Prostate gland (tissue), 2 donors: Measurements from ENCODE around the gene PAFAH1B1. TPM values are rescaled to one million over a fixed set of nuclear protein-coding genes. Genes with fewer than 3 reads are reported as not detected.
"Not testable (repeated sequence)": the region's sequence is repeated elsewhere in the genome, so short reads cannot be mapped to it uniquely, and the experiment has no call there.

ENCODE experiments used
- DNase-seq: peaks from one replicate; pipeline ENCODE4 v3.0.0-alpha.2; 2019; ENCODE audit warnings: low spot score
- H3K27ac ChIP-seq, 2 donors: fragments of 200-600 bp; sonication (generic); 2 replicates each; pipeline ENCODE4 v1.5.1; 2017 to 2019
- H3K27me3 ChIP-seq: fragments of 200-600 bp; sonication (generic); replicated peaks from 2 replicates; pipeline ENCODE4 v1.5.1; 2019; ENCODE audit not compliant: insufficient read depth
- H3K36me3 ChIP-seq, 2 donors: fragments of 200-600 bp; sonication (generic); 1 replicate in 1 of 2; 2 replicates in 1 of 2; pipeline versions ENCODE4 v1.5.1 to v1.8.1; 2017 to 2019
- H3K4me1 ChIP-seq: fragments of 200-600 bp; sonication (generic); replicated peaks from 2 replicates; pipeline ENCODE4 v1.5.1; 2019
- H3K4me3 ChIP-seq, 2 donors: fragments of 200-600 bp; sonication (generic); 2 replicates each; pipeline ENCODE4 v1.5.1; 2017 to 2019
- H3K9me3 ChIP-seq: fragments of 200-600 bp; sonication (generic); 2 replicates; pipeline ENCODE4 v1.5.1; 2017
- POLR2A ChIP-seq: fragments of 450-650 bp; IDR thresholded peaks from one replicate; pipeline ENCODE4 v1.6.1; 2016; ENCODE audit warnings: antibody characterized with exemption, mild to moderate bottlenecking
- POLR2AphosphoS5 ChIP-seq: sonication (generic); formaldehyde crosslinking; IDR thresholded peaks from one replicate; pipeline ENCODE4 v1.6.1; 2017; ENCODE audit warnings: antibody characterized with exemption
- WGBS: methylation state at CpG from one replicate; pipeline ENCODE4 v1.1.5; 2018; 5-methylcytosine and 5-hydroxymethylcytosine counted together
- intact Hi-C: fragments of 100-400 bp; cut with DNase I; formaldehyde crosslinking; loops from one replicate; pipeline ENCODE4 v1.14.2; 2022
- total RNA-seq, 2 donors: library from RNA; depleted of rRNA; stranded (reverse); fragments of >200 nt; gene quantifications; one replicate each; pipeline ENCODE4 v1.1.0, GENCODE V29; 2016
- TF ChIP-seq, protein P1 (sequence below), 4 experiments: fragments of 200-600 bp in 2 of 4; fragments of 450-650 bp in 2 of 4; sonication (generic) in 2 of 4; IDR thresholded peaks; 1 replicate in 3 of 4; 2 replicates in 1 of 4; pipeline ENCODE4 v1.5.1; 2016 to 2019; ENCODE audit warnings: antibody characterized with exemption in 4 of 4, mild to moderate bottlenecking in 2 of 4, moderate library complexity in 2 of 4

Gene PAFAH1B1
- total RNA-seq, 2 donors from 2014 or later, result 47.9 to 92.9 TPM

DNA sequence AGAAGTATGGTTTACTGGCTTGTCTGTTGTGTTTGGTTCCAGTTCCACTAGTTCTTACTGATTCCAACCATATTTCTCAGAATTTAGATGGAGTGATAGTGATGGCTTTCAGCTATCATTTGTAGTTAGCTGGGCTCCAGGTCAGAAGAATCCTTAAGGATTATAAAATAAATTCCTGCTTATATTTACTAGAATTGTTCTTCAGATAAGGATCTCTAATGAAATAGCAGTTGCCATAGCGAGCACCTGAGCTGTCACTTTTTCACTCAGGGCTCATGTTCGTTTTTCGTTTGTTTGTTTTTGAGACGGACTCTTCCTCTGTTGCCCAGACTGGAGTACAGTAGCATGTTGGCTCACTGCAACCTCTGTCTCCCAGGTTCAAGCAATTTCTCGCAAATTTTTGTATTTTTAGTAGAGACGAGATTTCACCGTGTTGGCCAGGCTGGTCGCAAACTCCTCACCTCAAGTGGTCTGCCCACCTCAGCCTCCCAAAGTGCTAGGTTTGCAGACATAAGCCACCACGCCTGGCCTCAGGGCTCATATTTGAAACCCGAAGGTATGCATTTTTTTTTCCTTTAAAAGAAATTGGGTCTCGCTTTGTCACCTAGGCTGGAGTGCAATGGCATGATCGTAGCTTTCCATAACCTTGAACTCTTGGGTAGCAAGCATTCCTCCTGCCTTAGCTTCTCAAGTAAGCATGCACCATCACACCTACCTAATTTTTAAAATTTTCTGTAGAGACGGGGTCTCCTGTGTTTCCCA lies 42.9 kb downstream of the PAFAH1B1 start:
- Histone ChIP-seq H3K27me3 (no peaks in the 10 kb centered on the region), H3K36me3 (no peaks in the 10 kb centered on the region), H3K4me1 (no peaks in the 10 kb centered on the region), H3K4me3 (no peak overlapping the region), H3K27ac (no peak overlapping the region), H3K9me3 (no peaks in the 10 kb centered on the region)
- DNase-seq, result no peak
- TF ChIP-seq, protein P1, sequence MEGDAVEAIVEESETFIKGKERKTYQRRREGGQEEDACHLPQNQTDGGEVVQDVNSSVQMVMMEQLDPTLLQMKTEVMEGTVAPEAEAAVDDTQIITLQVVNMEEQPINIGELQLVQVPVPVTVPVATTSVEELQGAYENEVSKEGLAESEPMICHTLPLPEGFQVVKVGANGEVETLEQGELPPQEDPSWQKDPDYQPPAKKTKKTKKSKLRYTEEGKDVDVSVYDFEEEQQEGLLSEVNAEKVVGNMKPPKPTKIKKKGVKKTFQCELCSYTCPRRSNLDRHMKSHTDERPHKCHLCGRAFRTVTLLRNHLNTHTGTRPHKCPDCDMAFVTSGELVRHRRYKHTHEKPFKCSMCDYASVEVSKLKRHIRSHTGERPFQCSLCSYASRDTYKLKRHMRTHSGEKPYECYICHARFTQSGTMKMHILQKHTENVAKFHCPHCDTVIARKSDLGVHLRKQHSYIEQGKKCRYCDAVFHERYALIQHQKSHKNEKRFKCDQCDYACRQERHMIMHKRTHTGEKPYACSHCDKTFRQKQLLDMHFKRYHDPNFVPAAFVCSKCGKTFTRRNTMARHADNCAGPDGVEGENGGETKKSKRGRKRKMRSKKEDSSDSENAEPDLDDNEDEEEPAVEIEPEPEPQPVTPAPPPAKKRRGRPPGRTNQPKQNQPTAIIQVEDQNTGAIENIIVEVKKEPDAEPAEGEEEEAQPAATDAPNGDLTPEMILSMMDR (IDR thresholded peaks at IDR 0.05), result no peak
- TF ChIP-seq POLR2AphosphoS5 (no peak), POLR2A (no peak)
- intact Hi-C loops, result no loop called here
- 65% methylated on average over 13 of the region's 13 CpGs for whole genome bisulfite sequencing

DNA sequence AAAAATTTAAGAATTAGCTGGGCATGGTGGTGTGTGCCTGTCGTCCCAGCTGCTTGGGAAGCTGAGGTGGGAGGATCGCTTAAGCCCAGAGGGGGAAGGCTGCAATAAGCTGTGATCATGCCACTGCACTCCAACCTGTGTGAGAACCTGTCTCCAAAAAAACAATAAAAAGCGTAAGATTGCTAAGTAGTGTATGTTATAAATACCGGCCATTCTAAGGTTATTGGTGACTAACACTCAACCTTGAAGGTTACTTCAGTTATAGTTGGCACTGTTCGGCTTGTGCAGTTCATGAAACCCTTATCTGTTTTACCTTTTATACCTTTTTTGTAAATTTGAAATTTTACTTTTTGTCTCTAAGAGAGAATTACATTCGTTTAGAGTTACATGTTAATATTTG lies 44.0 kb downstream of the PAFAH1B1 start:
- Histone ChIP-seq H3K36me3 (no peaks in the 10 kb centered on the region), H3K27me3 (no peaks in the 10 kb centered on the region), H3K4me1 (no peaks in the 10 kb centered on the region), H3K9me3 (no peaks in the 10 kb centered on the region), H3K27ac (no peak overlapping the region), H3K4me3 (no peak overlapping the region)
- 91% methylated on average over 6 of the region's 6 CpGs for WGBS
- no peak for DNase-seq
- TF ChIP-seq, protein P1 (IDR thresholded peaks at IDR 0.05), result no peak
- TF ChIP-seq POLR2AphosphoS5 (no peak), POLR2A (no peak)
- intact Hi-C loops, result no loop called here

DNA sequence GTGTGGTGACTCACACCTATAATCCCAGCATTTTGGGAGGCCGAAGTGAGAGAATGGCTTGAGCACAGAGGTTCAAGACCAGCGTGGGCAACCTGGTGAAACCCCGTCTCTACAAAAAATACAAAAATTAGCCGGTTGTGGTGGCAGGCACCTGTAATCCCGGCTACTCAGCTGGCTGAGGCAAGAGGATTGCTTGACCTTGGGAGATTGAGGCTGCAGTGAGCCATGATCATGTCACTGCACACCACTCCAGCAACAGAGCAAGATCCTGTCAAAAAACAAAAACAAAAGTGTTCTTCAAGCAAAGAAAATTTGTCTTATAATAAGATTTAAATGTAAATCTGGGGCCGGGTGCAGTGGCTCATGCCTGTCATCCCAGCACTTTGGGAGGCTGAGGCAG lies 51.5 kb downstream of the PAFAH1B1 start:
- Histone ChIP-seq H3K27me3 (no peaks in the 10 kb centered on the region), H3K27ac (no peak overlapping the region), H3K9me3 (no peaks in the 10 kb centered on the region), H3K36me3 (no peaks in the 10 kb centered on the region), H3K4me1 (no peaks in the 10 kb centered on the region), H3K4me3 (no peak overlapping the region)
- 76% methylated on average over 6 of the region's 6 CpGs for whole genome bisulfite sequencing
- no peak for DNase-seq
- TF ChIP-seq, protein P1 (IDR thresholded peaks at IDR 0.05), result no peak
- TF ChIP-seq POLR2AphosphoS5 (no peak), POLR2A (no peak)
- intact Hi-C loops, result no loop called here

DNA sequence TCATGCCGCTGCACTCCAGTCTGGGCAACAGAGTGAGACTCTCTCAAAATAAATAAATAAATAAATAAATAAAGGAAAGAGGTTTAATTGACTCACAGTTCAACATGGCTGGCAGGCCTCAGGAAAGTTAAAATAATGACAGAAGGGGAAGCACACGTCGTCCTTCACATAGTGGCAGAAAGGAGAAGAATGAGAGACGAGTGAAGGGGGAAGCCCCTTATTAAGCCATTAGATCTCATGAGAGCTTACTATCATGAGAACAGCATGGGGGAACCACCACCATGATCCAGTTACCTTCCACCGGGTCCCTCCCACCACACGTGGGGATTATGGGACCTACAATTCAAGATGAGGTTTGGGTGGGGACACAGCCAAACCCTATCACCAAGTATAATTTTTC lies 54.5 kb downstream of the PAFAH1B1 start:
- intact Hi-C loops, result no loop called here
- Histone ChIP-seq H3K4me1 (no peaks in the 10 kb centered on the region), H3K36me3 (no peaks in the 10 kb centered on the region), H3K27ac (no peak overlapping the region), H3K27me3 (no peaks in the 10 kb centered on the region), H3K4me3 (no peak overlapping the region), H3K9me3 (no peaks in the 10 kb centered on the region)
- WGBS, result 90% methylated on average over 6 of the region's 6 CpGs
- DNase-seq, result no peak
- TF ChIP-seq POLR2A (no peak), POLR2AphosphoS5 (no peak)
- TF ChIP-seq, protein P1 (IDR thresholded peaks at IDR 0.05), result no peak

DNA sequence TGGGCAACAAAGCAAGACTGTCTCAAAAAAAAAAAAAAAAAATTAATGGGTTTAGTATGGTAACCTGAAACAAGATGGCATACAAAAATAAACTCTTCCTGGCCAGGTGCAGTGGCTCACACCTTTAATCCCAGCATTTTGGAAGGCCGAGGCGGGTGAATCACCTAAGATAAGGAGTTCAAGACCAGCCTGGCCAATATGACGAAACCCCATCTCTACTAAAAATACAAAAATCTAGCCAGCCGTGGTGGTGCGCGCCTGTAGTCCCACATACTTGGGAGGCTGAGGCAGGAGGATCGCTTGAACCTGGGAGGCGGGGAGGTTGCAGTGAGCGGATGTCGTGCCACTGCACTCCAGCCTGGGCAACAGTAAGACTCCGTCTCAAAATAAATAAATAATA lies 55.7 kb downstream of the PAFAH1B1 start:
- no peak for DNase-seq
- intact Hi-C loops, result no loop called here
- Histone ChIP-seq H3K4me3 (no peak overlapping the region), H3K36me3 (no peaks in the 10 kb centered on the region), H3K27ac (no peak overlapping the region), H3K27me3 (no peaks in the 10 kb centered on the region), H3K4me1 (no peaks in the 10 kb centered on the region), H3K9me3 (no peaks in the 10 kb centered on the region)
- TF ChIP-seq POLR2AphosphoS5 (no peak), POLR2A (no peak)
- TF ChIP-seq, protein P1 (IDR thresholded peaks at IDR 0.05), result no peak
- WGBS, result 98% methylated on average over 11 of the region's 11 CpGs

DNA sequence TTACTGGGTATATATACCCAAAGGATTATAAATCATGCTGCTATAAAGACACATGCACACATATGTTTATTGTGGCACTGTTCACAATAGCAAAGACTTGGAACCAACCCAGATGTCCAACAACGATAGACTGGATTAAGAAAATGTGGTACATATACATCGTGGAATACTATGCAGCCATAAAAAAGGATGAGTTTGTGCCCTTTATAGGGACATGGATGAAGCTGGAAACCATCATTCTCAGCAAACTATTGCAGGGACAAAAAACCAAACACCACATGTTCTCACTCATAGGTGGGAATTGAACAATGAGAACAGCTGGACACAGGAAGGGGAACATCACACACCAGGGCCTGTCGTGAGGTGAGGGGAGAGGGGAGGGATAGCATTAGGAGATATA lies 59.5 kb downstream of the PAFAH1B1 start:
- 90% methylated on average over 3 of the region's 3 CpGs for whole genome bisulfite sequencing

More for the DNA sequence above, 59.5 kb downstream of the PAFAH1B1 start:
- H3K9me3 ChIP-seq, H3K4me1 ChIP-seq, H3K27me3 ChIP-seq, DNase-seq, H3K4me3 ChIP-seq, H3K27ac ChIP-seq, H3K36me3 ChIP-seq, intact Hi-C loops: not testable (repeated sequence)
